ENCODE results near the gene STX8. TPM values are rescaled to one million over a fixed set of nuclear protein-coding genes. Genes with fewer than 3 reads are reported as not detected.

The STX8 gene
- total and polyA plus RNA-seq, 8 donors = 26.9 to 37.4 (median 32.3) TPM

DNA sequence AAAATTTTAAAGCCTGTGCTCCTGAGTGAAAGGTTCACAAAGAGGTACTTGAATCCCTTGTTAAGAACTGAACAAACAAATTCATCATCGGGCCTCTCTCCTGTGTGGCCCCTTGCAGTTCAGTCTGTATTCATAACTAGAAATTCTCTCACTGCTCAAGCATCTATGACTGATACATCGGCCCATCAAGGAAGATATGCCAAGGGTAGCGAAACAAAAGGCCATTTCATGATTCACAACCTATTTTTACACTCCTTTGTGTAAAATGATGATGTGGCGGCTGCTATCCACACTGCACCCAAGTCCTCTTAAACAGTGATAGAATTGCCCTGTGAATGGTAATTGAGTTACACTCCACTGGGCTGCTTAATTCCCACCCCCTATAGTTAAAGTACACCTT, 204.6 kb downstream of the STX8 start:
- H3K27me3 ChIP-seq = no peaks in the 10 kb centered on the region
- no peak for FAIRE-seq
- TF ChIP-seq, protein P1, sequence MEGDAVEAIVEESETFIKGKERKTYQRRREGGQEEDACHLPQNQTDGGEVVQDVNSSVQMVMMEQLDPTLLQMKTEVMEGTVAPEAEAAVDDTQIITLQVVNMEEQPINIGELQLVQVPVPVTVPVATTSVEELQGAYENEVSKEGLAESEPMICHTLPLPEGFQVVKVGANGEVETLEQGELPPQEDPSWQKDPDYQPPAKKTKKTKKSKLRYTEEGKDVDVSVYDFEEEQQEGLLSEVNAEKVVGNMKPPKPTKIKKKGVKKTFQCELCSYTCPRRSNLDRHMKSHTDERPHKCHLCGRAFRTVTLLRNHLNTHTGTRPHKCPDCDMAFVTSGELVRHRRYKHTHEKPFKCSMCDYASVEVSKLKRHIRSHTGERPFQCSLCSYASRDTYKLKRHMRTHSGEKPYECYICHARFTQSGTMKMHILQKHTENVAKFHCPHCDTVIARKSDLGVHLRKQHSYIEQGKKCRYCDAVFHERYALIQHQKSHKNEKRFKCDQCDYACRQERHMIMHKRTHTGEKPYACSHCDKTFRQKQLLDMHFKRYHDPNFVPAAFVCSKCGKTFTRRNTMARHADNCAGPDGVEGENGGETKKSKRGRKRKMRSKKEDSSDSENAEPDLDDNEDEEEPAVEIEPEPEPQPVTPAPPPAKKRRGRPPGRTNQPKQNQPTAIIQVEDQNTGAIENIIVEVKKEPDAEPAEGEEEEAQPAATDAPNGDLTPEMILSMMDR (IDR thresholded peaks at IDR 0.05) = no peak
- intact Hi-C loops (cut with DNase I) = no loop called here
- ATAC-seq = peak in 3 of 4 donors; percentile 40 to 60 (median 53)
- WGBS, 2 donors = 58 to 67% methylated on average over 4 of the region's 4 CpGs
- H3K4me1 ChIP-seq = no peaks in the 10 kb centered on the region
- H3K27ac ChIP-seq = no peak overlapping the region
- no peaks in the 10 kb centered on the region for H3K9me3 ChIP-seq
- H3K36me3 ChIP-seq = no peaks in the 10 kb centered on the region
- DNase-seq = peak in 1 of 6 donors; percentile 6
- no peak overlapping the region for H3K4me3 ChIP-seq

DNA sequence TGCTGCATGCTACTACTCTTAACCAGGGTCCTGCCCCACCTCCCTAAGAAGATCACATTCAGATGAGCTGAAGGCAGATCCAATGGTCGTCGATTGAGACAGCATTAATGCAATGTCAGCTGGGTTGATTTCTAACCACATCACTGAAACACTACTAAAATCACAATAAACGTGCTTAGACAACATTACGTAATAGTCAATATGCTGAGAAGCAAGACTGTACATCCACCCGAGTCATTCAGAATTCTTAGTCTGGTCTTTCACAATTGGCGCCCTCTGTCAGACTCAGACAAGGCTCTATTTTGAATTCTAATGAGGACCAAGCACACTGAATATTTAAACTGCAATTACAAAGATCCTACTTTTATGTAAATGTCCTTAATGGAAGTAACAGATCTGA, 205.2 kb downstream of the STX8 start:
- H3K27me3 ChIP-seq = no peaks in the 10 kb centered on the region
- no peaks in the 10 kb centered on the region for H3K36me3 ChIP-seq
- H3K27ac ChIP-seq = no peak overlapping the region
- no peaks in the 10 kb centered on the region for H3K4me1 ChIP-seq
- H3K4me3 ChIP-seq = no peak overlapping the region
- FAIRE-seq = no peak
- H3K9me3 ChIP-seq = no peaks in the 10 kb centered on the region
- TF ChIP-seq, protein P1 (IDR thresholded peaks at IDR 0.05) = no peak
- WGBS, 2 donors = 85 to 86% methylated on average over 6 of the region's 6 CpGs
- no peak for DNase-seq
- intact Hi-C loops (cut with DNase I) = no loop called here
- ATAC-seq = no peak

DNA sequence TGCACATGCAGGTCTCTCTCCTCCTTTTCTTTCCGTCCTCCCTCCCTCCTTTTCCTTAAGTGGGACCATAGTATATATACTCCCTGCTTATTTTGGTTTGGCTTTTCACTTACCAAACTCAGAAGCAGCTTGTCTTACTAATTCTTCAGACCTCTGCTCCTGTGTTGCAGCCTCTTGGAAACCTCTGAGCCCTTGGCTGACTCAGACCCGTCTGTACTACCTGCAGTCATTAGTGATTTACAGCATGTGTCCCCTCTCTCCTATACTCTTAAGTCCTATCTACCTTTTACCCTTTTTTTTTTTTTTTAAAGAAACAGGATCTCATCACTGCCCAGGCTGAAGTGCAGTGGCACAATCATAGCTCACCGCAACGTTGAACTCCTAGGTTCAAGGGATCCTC, 207.0 kb downstream of the STX8 start:
- H3K27me3 ChIP-seq = no peaks in the 10 kb centered on the region
- ATAC-seq (no peak), FAIRE-seq (no peak), DNase-seq (no peak)
- H3K4me3 ChIP-seq = no peak overlapping the region
- intact Hi-C loops (cut with DNase I) = no loop called here
- H3K9me3 ChIP-seq = no peaks in the 10 kb centered on the region
- WGBS, 2 donors = 80 to 84% methylated on average over 4 of the region's 4 CpGs
- H3K36me3 ChIP-seq = no peaks in the 10 kb centered on the region
- TF ChIP-seq, protein P1 (IDR thresholded peaks at IDR 0.05) = no peak
- no peaks in the 10 kb centered on the region for H3K4me1 ChIP-seq
- H3K27ac ChIP-seq = no peak overlapping the region

DNA sequence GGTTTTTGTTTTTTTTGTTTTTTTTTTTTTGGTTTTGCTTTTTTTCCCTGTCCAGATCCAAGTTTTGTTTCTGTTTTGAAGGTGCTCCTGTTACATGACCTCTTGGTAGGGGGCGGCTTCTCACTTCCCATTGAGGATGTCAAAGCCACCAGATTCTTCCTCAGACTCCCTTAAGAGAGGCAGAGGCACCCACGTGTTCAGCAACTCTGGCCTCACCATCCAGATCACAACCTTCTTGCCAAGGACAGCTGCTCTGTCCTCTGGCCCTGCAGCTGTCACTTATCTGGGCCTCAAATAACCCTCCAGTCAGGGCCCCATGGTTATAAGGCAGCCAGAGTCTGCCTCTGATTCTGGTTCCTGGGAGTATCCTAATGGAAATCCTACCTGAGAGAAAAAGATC, 208.5 kb downstream of the STX8 start:
- FAIRE-seq = no peak
- intact Hi-C loops (cut with DNase I) = no loop called here
- DNase-seq = no peak
- WGBS, 2 donors = 49 to 58% methylated on average over 2 of the region's 2 CpGs
- TF ChIP-seq, protein P1 (IDR thresholded peaks at IDR 0.05) = no peak
- Histone ChIP-seq H3K36me3 (no peaks in the 10 kb centered on the region), H3K27me3 (no peaks in the 10 kb centered on the region), H3K9me3 (no peaks in the 10 kb centered on the region), H3K4me1 (no peaks in the 10 kb centered on the region), H3K27ac (no peak overlapping the region), H3K4me3 (no peak overlapping the region)
- ATAC-seq = no peak

DNA sequence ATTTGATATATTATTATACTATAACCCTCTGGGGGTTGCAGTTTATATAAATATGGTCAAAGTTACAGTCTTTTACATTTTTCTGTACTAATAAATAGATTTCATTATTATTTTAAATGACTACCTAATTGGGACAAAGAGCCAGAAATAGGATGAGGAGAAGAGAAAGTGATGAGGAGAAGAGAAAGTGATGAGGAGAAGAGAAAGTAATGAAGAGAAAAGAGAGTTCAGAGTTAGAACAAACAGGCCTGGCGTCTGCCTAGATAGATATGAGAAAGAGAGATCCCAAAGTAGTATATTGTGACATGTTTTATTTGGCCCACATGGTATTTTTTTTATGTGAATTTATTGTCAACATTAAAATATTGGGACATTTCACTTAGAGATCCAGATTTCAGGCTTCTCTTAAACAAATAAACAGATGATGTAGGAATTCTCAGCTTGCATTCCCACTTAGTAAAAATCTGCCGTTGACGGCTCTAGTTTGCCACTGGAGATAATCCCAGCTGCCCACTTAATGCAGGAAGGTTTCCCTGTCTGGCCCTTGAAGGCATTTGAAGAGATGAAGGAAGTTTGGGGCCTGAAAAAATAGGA, 210.7 kb downstream of the STX8 start:
- Histone ChIP-seq H3K27ac (no peak overlapping the region), H3K9me3 (no peaks in the 10 kb centered on the region), H3K36me3 (no peaks in the 10 kb centered on the region), H3K4me3 (no peak overlapping the region), H3K4me1 (peaks cover 6 to 14% (median 10%) of the 10 kb centered on the region in 3 donors), H3K27me3 (no peaks in the 10 kb centered on the region)
- DNase-seq (no peak), ATAC-seq (no peak), FAIRE-seq (no peak)
- WGBS, 2 donors = 73 to 78% methylated on average over 3 of the region's 3 CpGs
- TF ChIP-seq, protein P1 (IDR thresholded peaks at IDR 0.05) = no peak
- intact Hi-C loops (cut with DNase I) = no loop called here
